ENCODE data around the gene ZCCHC17.

ZCCHC17 gene

GRCh38 chr1:31344503-31344902 is 47.7 kb downstream of the ZCCHC17 start:
- Histone ChIP-seq H3K27ac (replicated peaks) (no peak overlapping the region), H3K27me3 (ENCODE audit: insufficient read depth, poor library complexity, severe bottlenecking) (no peaks in the 10 kb centered on the region), H3K4me3 (replicated peaks; ENCODE audit: insufficient read depth, low read length) (no peak overlapping the region)
- DNase-seq (ENCODE audit: low read depth in 1 of 2, low spot score in 1 of 2): no peak
- TF ChIP-seq SPI1 (IDR thresholded peaks at IDR 0.05; ENCODE audit: borderline replicate concordance, low read depth) (no peak), POLR2AphosphoS5 (IDR thresholded peaks at IDR 0.05; ENCODE audit: low read depth) (no peak), CTCF (IDR thresholded peaks at IDR 0.05; ENCODE audit: insufficient read depth, low read length) (no peak), REST (IDR thresholded peaks at IDR 0.05; ENCODE audit: insufficient replicate concordance, low read depth) (no peak), GABPA (IDR thresholded peaks at IDR 0.05; ENCODE audit: low read depth) (no peak)

GRCh38 chr1:31345635-31346034 is 48.8 kb downstream of the ZCCHC17 start:
- no peak overlapping the region for H3K4me3 ChIP-seq (replicated peaks; ENCODE audit: insufficient read depth, low read length)
- H3K27me3 ChIP-seq (ENCODE audit: insufficient read depth, poor library complexity, severe bottlenecking): no peaks in the 10 kb centered on the region
- no peak for DNase-seq (ENCODE audit: low read depth in 1 of 2, low spot score in 1 of 2)
- TF ChIP-seq SPI1 (IDR thresholded peaks at IDR 0.05; ENCODE audit: borderline replicate concordance, low read depth) (no peak), GABPA (IDR thresholded peaks at IDR 0.05; ENCODE audit: low read depth) (no peak), POLR2AphosphoS5 (IDR thresholded peaks at IDR 0.05; ENCODE audit: low read depth) (no peak), REST (IDR thresholded peaks at IDR 0.05; ENCODE audit: insufficient replicate concordance, low read depth) (no peak), CTCF (IDR thresholded peaks at IDR 0.05; ENCODE audit: insufficient read depth, low read length) (no peak)
- no peak overlapping the region for H3K27ac ChIP-seq (replicated peaks)

- no peak overlapping the region for H3K4me3 ChIP-seq (replicated peaks; ENCODE audit: insufficient read depth, low read length)
- H3K27me3 ChIP-seq (ENCODE audit: insufficient read depth, poor library complexity, severe bottlenecking): no peaks in the 10 kb centered on the region
- TF ChIP-seq POLR2AphosphoS5 (IDR thresholded peaks at IDR 0.05; ENCODE audit: low read depth) (no peak), REST (IDR thresholded peaks at IDR 0.05; ENCODE audit: insufficient replicate concordance, low read depth) (no peak), CTCF (IDR thresholded peaks at IDR 0.05; ENCODE audit: insufficient read depth, low read length) (no peak), GABPA (IDR thresholded peaks at IDR 0.05; ENCODE audit: low read depth) (no peak), SPI1 (IDR thresholded peaks at IDR 0.05; ENCODE audit: borderline replicate concordance, low read depth) (no peak)
- no peak for DNase-seq (ENCODE audit: low read depth in 1 of 2, low spot score in 1 of 2)
- no peak overlapping the region for H3K27ac ChIP-seq (replicated peaks)
These were observed 50.0 kb downstream of the ZCCHC17 start for GRCh38 chr1:31346785-31347184.

All from HL-60 (cell line).